Renal cortex interstitium (tissue), 11 donors: ENCODE results near the gene VSX1. TPM values are rescaled to one million over a fixed set of nuclear protein-coding genes. Genes with fewer than 3 reads are reported as not detected.

Experiments
- DNase-seq, 11 donors: peaks; one replicate each; pipeline ENCODE4 v3.0.0-alpha.2; 2013; ENCODE audit warnings: low read depth in 9 of 11, low spot score in 4 of 11; ENCODE audit errors: extremely low read depth in 1 of 11
- polyA plus RNA-seq, 3 donors: library from polyadenylated mRNA; unstranded; fragments of 120-200 nt; gene quantifications; one replicate each; pipeline ENCODE4 v1.2.1, GENCODE V29; 2013; ENCODE audit not compliant: insufficient read length in 3 of 3

VSX1 gene
- polyA plus RNA-seq, 3 donors = not detected

DNA sequence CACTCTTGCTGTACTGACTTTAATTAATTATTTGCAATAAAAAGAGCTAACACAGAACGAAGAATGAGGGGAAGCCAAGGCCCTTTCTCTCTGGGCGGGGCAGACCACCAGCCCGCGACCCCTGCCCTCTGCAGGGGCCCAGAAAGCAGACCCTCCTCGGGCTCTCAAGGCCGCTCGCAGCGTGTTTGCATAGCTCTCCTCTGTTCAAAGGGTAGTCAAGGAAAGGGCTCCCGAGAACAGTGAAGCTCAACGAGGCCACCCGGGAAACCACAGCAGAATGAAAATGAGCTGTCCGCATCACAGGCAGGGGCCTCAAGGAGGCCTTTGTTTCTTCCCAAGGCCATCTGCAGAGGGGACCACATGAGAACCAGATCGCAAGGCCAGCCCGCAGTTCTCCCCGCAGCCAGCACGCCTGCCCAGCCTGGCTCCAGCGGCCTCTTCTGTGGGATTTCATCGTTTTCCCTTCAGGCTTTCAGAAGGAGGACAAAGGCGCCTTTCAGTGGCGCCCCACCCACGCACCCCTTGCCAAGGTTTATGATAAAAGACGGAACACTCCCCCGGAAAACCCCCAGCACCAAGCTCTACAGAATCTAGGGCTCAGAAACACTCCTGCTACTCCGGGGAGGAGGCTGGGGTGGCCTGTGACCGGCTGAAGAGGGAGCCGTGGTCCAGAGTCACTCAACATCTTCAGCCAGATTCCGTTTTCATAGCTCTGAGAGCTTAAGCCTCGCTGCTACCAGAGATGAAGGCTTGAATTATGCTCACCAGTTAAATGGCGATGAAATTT lies 49.3 kb downstream of the VSX1 start:
- no peak for DNase-seq

- no peak for DNase-seq
Observed at GRCh38 chr20:25032065-25032477, 49.9 kb downstream of the VSX1 start.

- DNase-seq = no peak
Observed at GRCh38 chr20:25031241-25031640, 50.7 kb downstream of the VSX1 start.

- DNase-seq = no peak
Observed at GRCh38 chr20:25030649-25031207, 51.2 kb downstream of the VSX1 start.

GRCh38 chr20:25030007-25030648 lies 51.8 kb downstream of the VSX1 start:
- DNase-seq = no peak

DNA sequence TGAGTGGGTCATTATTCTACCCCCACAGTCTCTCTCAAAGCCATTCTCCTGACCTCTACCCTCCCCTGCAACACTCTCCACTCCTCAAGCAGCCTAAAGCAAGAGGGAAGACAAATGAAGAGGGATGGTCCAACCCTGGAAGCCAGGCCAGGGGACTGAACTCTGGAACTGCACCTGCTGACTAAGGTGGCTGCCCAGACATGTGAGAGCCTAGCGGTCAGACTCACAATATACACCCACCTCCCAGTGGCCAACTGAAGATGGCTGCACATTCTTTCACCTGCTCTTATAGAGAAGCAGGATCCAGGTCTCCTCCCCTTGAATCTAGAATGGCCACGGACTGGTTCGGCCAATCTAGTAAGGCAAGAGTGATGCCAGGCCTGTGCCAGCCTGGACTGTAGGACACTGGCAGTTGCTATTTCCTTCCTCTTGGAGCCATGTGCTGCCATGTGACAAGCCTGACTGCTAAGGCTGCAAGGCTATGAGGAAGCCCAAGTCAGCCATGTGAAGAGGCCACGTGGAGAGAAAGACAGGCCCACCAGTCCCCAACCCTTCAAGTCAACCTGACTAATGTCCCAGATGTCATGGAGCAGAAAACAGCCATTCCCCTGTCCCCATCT lies 55.8 kb downstream of the VSX1 start:
- DNase-seq = no peak

Other genes with a start within 250 kb of the VSX1 start
- under 1 TPM; 0.33 to 0.38 (median 0.34) TPM for gene CST7, start 132.9 kb downstream of the VSX1 start, polyA plus RNA-seq
- gene APMAP, start 89.4 kb downstream of the VSX1 start, polyA plus RNA-seq = 10 to 100 TPM; 92.7 to 98.7 (median 97.6) TPM
- gene ACSS1, start 24.0 kb downstream of the VSX1 start, polyA plus RNA-seq = 10 to 100 TPM; 26.9 to 32.1 (median 27.1) TPM
- 10 to 100 TPM; 45.1 to 50.4 (median 48.9) TPM for gene ENTPD6, start 113.6 kb upstream of the VSX1 start, polyA plus RNA-seq
- 10 to 100 TPM; 45.6 to 53.2 (median 51.1) TPM for gene PYGB, start 165.9 kb upstream of the VSX1 start, polyA plus RNA-seq